Activated CD4-positive, CD25-positive, alpha-beta regulatory T cell treated with anti-CD3 and anti-CD28 coated beads, Interleukin-2, amount 50 U/mL, for 16 hours (primary cell): ENCODE measurements around the gene CACNA1C.
"Not testable (repeated sequence)": the region's sequence is repeated elsewhere in the genome, so short reads cannot be mapped to it uniquely, and the experiment has no call there.

Experiments used
- DNase-seq: peaks from one replicate; pipeline ENCODE4 v3.0.0-alpha.2; 2020; ENCODE audit warnings: low read depth, low spot score

The CACNA1C gene

DNA sequence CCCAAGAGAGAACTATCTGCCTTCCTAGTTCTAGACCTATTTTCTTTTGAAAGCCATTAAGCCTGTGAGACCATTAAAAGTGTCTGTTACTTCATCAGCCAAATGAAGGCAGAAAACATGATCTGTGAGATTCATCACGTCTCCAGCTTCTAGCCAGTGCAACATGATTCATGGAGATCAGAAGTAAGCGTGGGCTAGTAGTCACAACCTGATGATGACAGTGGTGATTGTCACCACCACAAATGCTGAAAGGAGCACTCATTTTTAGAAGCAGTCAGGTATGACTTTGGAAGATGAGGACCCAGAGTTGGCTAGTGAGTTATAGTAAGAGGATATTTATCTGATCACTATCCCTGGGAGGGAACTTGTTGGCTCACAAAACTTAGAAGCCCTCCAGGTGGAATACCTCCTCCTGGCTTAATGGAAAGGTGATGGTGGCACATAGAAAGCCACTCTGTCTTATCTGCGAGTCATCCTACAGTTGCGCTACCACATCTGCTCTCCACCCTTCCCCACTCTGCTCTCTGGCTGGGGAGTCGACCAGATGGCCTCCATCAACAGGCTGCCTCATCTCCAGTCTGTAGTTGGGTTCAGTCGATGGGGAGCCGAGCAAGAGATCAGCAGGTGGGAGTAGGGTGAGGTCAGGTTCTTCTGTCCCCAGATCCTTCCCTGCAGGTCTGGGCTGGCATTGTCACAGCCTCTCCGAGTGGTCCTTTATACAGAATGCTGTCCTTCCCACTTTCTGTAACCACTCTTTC lies 424.4 kb downstream of the CACNA1C start:
- DNase-seq = no peak

DNA sequence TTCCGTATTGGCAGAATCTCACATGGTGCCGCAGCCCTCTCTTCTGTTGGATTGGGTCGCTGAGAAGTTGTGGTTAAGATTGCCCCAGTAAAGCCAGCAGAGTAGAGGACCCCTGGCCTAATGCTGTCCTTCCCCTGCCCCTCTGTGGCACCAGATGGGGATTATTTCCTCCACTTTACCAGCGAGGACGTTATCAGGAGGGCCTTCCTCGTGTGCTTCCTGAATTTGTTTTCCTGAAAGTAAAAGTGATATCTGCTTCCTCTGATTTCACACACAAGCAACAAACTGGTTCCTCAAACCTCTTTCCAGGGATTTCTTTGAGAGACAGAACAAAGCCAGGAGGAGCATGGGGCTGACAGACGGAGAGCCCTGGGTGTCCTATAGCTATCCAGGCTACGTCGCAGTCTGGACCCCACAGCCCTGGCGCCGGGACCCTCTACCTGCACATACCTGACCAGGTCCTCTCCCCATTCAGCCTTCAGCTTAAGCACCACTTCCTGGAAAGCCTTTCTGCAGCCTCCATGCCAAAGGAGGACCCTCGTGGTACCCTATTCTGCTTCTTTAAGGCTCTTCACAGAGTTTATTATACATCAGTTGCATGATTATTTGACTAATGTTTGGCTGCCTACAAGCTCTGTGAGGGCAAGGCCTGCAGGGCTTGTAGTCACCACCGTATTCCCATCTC lies 427.2 kb downstream of the CACNA1C start:
- no peak for DNase-seq

DNA sequence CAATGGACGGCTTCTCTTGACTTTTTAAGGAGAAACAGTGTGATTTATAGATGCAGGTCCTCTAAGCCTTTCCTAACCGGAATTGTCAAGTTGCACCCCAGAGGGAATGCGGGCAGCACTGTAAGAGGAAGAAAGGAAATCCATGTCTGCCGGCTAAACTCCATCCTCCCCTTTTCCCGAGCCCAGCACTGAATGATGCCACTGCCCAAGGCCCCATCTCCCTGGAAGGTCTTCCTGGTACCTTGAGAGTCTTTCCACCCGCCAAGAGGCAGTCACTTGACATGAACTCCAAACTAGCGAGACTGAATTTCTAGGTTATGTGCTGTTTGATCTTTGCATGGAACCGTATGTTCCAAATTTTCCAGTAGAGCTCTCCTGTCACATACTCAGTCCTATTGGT lies 428.6 kb downstream of the CACNA1C start:
- no peak for DNase-seq

DNA sequence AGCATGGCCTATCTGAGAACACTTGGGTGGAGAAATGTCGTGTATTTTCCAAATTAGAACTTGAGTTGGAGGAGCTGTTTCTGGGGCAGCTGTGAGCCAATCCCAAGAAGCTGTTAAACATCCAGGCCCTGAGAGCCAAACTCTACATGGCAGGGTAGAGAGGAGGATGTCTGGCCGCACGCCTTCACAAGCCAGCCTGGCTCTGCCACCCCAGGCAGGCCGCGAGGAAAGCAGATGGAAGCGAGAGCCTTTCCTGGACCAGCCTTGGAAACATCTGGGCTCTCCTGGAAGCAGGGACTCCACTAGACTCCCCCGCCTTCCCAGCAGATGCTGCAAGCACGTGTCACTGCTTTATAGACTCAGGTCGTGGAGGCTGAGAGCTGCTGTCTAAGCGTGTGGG lies 429.2 kb downstream of the CACNA1C start:
- DNase-seq = no peak

DNA sequence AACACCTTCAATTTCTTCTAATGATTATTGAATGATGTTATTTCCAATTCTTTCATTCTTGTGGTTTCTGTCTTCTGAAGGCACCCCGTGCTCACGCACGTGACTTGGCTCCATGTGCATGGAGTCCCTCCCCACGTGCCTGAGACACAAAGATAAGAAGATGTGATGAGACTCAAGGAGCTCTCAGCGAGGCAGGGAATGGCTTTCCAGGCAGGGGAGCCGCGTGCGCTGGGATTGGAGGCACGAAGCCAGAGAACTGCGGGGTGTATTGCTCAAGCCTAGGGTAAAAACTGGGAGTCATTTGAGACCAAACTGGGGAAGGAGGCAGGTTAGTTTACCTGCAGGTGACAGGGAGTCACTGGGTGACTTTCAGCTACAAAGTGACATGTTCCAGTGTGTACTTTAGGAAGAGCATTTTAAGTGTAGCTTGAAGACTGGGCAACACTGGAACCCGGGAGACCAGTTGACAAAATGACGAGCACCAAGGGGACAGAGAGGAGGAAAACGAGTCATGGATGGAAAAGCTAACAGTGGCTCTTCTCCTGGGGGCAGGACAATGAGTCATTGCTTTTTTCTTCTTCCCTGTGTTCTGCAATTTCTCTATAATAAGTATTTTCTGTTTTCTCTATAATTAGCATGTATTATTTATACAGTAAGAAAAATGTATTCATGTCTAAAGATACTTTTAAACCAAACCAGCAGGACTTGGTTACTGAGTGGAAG lies 430.3 kb downstream of the CACNA1C start:
- no peak for DNase-seq

DNA sequence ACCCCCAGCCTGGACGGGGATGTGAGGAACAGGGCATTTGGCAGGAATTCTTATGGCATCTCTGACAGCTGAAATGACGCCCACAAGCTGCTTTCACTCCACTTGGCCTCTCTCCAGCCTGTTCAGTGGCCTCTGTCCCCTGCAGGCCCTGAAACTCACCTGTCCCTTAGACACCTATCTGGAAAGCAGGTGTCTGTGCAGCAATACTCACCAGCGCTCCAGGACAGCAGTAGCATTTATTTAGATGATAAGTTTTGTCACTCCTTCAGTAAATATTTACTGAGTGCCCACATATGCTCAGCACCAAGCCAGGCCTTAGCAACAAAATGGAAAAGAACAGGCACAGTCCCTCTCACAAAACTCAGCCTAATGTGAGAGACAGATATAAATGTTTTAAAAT lies 430.9 kb downstream of the CACNA1C start:
- no peak for DNase-seq

DNA sequence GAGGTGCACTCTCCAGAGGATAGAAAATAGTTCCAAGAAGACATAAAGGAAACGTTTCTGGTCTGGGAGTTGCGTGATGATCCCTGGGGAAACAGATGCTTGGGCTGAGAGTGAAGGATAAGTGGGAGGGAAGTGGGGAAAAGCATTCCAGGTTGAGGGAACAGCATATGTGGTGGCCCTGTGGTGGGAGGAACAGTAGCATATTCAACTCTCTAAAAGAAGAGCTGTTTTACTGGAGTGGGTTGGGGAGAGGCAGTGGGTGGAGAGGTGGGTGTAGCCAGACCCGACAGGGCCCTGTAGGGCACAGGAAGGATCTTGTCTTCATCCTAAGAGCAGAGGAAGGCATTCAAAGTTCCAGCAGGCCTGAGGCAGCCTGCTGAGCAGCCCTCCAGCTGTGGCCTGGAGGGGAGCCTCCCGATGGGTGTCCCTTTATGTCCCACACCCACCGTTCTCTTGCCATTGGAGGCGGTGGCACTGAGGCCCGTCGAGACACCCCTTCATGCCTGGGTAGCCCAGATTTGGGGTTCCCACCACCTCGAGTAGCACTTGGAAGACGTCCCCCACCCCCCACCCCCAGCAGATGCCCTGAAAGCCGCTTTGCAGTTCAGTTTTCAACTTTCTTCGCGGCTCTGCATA lies 431.5 kb downstream of the CACNA1C start:
- DNase-seq = no peak

DNA sequence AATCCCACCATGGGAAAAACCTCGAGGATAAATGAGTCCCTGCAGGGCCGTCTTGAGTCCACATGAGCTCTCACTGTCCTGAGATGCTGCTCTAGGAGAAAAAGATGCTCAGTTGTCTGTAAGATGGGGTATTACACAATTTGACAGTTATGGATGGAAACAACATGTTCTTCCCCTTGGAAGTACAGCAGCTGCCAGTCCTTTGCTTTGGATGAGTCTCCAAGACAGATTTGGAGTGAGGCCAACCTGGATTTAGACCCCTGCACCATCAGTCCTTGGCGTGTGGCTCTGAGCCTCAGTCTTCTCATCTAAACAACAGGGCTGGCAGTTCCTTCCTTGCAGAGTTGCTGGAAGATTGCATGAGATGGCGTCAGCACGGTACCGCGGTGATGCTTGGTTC lies 432.9 kb downstream of the CACNA1C start:
- DNase-seq = no peak

DNA sequence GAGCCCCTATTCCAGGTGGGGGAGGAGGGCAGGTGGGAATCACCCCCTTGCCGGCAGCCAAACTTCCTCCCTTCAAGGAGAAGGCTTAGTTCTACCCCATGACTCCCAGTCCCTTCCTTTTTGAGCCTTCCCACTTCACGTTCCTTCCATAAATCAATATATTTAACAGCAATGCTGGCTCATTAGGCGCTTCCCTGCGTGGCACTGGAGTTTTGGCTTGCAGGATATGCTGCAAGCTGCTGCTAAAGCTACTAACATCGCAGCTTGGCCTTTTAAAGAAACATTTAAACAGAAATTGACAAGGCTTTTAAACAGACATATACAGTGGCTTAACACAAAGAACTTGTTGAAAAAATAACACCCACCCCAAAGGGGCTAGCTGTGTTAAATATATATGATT lies 434.0 kb downstream of the CACNA1C start:
- DNase-seq = no peak

DNA sequence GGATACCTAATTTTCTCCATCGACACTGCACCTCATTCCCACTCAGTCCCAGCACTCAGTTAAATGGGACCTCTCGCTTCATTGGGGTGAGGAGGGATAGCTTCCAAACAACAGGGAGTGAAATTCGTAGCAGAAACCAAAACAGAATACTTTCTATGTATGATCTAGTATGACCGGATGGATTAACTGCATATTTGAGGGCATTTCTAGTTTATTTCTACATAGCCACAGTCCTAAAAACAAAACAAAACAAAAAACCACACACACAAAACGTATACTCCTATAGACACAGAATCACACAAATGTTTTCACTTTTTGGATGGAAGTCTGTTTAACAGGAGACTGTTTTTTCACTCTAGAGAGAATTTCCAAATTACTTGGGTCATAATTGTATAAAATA lies 434.5 kb downstream of the CACNA1C start:
- no peak for DNase-seq

DNA sequence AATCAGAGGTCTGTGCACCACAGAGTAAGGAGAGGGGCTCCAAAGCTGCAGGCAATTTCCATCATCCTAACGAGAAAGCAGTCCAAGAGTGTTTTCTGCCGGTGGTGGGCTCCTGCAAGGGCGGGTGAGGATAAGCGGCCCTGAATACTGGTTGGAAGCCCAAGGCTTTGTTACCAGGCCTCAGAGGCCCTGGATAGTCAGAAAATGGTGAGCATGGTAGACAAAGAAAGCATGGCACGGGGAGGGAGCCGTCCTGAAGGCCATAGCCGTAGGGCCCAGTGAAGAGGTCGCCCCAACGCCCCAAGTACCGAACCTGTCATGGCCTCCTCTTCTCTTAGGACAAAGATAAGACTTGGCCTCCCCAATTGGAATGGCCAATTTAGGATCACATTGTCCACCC lies 435.3 kb downstream of the CACNA1C start:
- no peak for DNase-seq

DNA sequence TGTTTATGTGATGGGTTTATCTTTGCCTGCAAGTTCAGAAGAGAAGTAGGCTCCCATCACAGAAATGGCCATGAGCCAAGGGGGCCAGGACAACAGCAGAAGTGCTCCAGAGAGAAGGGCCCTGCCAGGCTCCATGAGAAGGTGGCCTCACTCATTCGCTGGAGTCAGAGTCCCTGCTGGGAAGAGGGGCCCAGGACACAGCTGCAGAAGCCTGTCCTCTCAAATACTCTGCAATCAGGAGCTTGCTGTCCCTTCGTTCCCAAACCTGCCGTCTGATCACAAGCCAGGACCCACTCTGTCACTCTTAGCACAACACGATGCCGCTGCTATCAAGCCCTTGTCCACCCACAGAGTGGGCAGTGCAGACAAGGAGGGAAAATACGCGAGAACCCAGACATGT lies 435.8 kb downstream of the CACNA1C start:
- no peak for DNase-seq

DNA sequence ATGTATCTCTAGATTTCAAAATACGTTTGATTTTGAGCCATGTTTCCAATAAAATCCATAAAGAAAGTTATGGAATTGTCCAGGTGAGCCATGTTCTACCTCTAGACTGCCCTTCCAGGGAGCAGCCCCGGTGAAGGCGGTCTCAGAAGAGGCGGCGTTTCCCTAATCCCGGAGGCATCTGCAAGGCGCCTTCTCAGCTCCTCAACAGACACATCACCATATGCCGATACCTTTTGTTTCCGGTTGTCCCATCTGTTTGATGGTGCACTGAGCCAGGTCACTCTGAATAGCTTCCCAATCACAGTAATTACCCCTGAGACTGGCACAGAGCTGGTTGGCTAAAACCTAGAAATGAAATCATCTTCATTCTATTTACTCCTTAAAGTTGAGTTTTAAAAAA lies 436.5 kb downstream of the CACNA1C start:
- no peak for DNase-seq

DNA sequence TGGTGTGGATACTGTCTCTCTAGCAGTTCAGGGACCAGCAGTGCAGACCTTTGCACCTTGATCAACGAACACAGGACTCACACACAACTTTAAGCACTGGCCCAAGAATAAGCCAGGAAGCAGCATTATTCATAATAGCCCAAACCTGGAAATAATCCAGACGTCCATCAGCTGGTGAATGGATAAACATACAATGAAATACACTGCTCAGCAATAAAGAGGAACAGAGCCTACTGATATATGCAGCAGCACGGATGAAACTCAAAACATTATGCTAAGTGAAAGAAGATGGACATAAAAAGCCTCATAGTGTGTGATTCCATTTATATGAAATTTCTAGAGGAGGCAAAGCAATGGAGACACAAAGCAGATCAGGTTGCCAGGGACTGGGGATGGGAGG lies 438.0 kb downstream of the CACNA1C start:
- no peak for DNase-seq

DNA sequence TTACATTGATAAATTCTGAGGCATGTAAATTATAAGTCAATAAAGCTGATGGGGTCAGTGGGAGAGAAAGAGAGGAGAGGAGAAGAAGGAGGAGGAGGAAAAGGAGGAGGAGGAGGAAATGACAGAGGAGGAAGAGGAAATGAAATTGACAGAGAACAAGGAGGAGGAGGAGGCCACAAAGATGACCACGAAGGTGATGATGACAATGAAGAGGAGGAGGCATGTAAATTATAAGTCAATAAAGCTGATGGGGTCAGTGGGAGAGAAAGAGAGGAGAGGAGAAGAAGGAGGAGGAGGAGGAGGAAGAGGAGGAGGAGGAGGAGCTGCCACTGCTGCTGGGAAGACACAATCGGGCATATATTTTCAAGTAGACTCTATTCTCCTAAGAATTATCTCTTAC lies 438.6 kb downstream of the CACNA1C start:
- DNase-seq = not testable (repeated sequence)

DNA sequence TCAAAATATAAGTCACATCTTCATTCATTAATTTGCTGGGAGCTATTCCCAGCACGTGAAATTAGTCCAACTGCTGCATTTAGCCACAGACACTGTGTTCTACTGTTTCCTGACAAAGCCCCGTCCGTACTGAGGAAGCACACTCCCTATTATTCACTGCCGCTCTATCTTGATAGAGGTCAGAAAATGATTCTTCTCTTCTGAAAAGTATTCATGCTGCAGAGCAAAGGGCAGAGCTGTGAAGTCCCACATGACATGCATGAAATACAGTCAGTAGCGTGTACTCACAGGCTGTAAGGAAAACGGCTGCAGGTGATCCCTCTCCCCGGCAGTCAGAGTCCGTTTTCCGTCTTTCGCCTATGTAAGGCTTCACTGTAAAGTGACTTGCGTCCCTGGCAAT lies 439.4 kb downstream of the CACNA1C start:
- DNase-seq = no peak

DNA sequence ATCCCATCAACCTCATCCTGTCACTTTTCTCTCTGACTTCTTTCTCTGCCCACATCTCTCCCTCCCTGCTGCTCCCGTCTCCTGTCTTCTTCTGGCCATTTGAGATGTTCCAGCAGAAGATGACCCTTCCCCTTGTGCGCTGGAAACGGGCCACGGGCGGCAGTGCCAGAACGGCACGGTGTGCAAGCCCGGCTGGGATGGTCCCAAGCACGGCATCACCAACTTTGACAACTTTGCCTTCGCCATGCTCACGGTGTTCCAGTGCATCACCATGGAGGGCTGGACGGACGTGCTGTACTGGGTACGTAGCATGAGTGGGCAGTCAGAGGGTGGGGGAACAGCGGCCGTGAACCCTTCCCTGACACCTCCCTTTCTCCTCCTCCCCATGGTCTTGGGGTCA lies 440.3 kb downstream of the CACNA1C start:
- no peak for DNase-seq

DNA sequence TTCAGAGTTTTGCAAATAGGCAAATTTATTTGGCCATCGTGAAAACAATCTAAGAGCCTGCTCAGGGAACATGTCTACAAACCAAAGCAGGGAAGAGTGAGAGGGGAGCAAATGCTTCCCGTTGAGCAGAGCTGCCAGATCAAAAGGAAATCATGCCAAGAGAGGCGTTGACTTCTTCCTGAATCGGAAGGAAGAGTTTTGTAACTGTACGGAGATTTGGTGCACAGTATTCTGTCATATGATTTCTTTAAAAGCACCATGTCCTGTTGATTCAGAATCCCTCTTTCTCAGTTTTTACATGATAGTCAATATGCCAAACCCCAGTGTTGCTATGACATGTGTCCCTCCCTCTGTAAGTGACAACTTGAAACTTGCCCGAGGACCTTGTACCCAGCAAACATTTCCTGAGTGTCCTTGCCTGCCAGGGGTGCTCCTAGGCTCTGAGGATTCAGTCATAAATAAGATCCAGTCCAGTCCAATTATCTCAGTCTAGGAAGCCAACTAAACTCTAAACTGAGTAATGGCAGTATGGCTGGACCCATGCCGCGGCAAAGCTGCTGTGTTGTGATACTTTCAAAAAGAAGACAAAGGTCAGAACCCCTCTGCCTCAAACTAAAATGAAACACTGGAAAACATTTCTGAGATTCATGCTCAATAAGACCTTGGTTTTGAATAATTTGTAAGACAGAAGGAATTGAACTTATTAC lies 441.9 kb downstream of the CACNA1C start:
- DNase-seq = no peak

DNA sequence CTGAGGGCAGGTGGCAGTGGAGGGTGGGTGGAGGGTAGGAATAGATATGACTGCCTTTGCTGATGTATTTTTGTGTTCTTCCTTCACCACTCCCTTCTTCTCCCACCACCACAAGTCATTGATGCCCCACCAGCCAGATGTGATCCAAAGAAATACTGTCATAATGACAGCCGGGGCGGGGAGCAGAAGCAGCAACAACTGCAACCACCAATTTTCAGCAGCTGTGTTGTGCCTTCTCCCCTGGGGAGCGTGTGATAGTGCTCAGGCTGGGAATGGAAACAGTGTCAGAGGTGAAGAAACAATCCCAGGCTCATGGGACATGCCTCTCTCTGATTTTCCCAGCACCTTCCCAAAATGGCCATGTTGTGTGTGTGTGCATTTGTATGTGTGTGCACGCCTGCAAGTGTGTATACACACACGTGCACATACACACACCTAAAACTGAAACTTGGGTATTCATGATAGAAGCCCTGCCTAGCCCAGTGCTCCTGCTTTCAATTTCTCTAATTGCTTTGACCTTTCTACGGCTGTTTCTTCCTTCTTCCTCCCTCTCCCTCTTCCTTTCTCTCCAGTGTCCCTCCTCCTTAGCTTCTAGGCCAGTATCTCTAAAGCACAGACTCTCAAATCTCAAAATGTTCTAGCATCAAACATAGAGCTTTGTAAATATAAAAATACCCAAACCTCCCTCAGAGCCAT lies 442.8 kb downstream of the CACNA1C start:
- no peak for DNase-seq

DNA sequence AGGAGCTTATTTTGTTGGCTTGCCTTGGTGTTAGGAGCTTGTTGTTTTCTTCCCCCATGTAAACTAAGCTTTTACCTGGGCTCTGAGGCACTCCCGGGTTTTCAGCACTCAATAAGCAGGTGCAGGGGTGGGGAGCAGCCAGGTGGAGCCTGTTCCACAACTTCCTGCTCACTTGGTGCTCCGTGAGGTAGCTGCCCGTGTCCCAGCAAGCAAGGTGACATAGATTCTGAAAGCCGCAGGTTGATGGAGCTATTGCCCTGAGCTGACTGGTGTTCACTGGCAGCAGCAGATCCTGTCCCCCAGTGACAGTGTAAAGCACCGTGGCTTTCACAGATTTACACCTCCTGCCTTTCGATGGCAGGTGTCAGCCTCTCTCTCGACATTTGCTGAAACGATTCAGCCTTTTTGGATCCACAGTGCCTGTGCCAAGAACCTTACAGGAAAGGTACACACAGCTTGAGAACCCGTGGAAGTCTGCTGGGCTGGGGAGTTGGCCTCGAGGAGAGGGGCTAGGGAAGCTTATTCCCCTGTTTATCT lies 446.2 kb downstream of the CACNA1C start:
- DNase-seq = no peak
